HL-60 (cell line): ENCODE data around the gene RPS19BP1.
A peak's percentile ranks its signal among the peaks of the same experiment; 100 is the strongest.

Experiments
- DNase-seq, 2 experiments: peaks; one replicate each; pipeline ENCODE4 v3.0.0-alpha.2; 2010 to 2020; ENCODE audit warnings: low read depth in 1 of 2, low spot score in 1 of 2
- H3K27ac ChIP-seq: fragments of 250-450 bp; sonication (Bioruptor Pico); replicated peaks from 2 replicates; pipeline ENCODE4 v1.5.1; 2020; ENCODE audit warnings: mild to moderate bottlenecking, moderate library complexity
- H3K27me3 ChIP-seq: fragments of 250-450 bp; sonication (Bioruptor Pico); 2 replicates; pipeline ENCODE4 v1.5.1; 2021; ENCODE audit warnings: mild to moderate bottlenecking, moderate library complexity; ENCODE audit not compliant: insufficient read depth, poor library complexity, severe bottlenecking
- H3K4me3 ChIP-seq: replicated peaks from 2 replicates; pipeline ENCODE4 v1.5.1; 2011; ENCODE audit warnings: mild to moderate bottlenecking, control low read depth, low read length; ENCODE audit not compliant: insufficient read depth
- GABPA ChIP-seq: IDR thresholded peaks from 2 replicates; pipeline ENCODE4 v1.6.1; 2012; ENCODE audit warnings: low read depth
- POLR2AphosphoS5 ChIP-seq: IDR thresholded peaks from 2 replicates; pipeline ENCODE4 v1.6.1; 2012; ENCODE audit warnings: low read depth
- SPI1 ChIP-seq: IDR thresholded peaks from 2 replicates; pipeline ENCODE4 v1.6.1; 2012; ENCODE audit warnings: low read depth, mild to moderate bottlenecking, borderline replicate concordance
- TF ChIP-seq, protein P1 (sequence below): IDR thresholded peaks from 2 replicates; pipeline ENCODE4 v1.6.1; 2012; ENCODE audit warnings: low read depth; ENCODE audit not compliant: insufficient replicate concordance
- TF ChIP-seq, protein P2 (sequence below): IDR thresholded peaks from one replicate; pipeline ENCODE4 v1.5.1; 2011; ENCODE audit warnings: low read length, control low read depth, inconsistent platforms; ENCODE audit not compliant: insufficient read depth

The RPS19BP1 gene

GRCh38 chr22:39515266-39516050, 17.1 kb downstream of the RPS19BP1 start:
- DNase-seq: no peak
- no peaks in the 10 kb centered on the region for H3K27me3 ChIP-seq
- no peak overlapping the region for H3K4me3 ChIP-seq
- TF ChIP-seq GABPA (no peak), SPI1 (no peak), POLR2AphosphoS5 (no peak)
- TF ChIP-seq, protein P1, sequence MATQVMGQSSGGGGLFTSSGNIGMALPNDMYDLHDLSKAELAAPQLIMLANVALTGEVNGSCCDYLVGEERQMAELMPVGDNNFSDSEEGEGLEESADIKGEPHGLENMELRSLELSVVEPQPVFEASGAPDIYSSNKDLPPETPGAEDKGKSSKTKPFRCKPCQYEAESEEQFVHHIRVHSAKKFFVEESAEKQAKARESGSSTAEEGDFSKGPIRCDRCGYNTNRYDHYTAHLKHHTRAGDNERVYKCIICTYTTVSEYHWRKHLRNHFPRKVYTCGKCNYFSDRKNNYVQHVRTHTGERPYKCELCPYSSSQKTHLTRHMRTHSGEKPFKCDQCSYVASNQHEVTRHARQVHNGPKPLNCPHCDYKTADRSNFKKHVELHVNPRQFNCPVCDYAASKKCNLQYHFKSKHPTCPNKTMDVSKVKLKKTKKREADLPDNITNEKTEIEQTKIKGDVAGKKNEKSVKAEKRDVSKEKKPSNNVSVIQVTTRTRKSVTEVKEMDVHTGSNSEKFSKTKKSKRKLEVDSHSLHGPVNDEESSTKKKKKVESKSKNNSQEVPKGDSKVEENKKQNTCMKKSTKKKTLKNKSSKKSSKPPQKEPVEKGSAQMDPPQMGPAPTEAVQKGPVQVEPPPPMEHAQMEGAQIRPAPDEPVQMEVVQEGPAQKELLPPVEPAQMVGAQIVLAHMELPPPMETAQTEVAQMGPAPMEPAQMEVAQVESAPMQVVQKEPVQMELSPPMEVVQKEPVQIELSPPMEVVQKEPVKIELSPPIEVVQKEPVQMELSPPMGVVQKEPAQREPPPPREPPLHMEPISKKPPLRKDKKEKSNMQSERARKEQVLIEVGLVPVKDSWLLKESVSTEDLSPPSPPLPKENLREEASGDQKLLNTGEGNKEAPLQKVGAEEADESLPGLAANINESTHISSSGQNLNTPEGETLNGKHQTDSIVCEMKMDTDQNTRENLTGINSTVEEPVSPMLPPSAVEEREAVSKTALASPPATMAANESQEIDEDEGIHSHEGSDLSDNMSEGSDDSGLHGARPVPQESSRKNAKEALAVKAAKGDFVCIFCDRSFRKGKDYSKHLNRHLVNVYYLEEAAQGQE: no peak
- TF ChIP-seq, protein P2, sequence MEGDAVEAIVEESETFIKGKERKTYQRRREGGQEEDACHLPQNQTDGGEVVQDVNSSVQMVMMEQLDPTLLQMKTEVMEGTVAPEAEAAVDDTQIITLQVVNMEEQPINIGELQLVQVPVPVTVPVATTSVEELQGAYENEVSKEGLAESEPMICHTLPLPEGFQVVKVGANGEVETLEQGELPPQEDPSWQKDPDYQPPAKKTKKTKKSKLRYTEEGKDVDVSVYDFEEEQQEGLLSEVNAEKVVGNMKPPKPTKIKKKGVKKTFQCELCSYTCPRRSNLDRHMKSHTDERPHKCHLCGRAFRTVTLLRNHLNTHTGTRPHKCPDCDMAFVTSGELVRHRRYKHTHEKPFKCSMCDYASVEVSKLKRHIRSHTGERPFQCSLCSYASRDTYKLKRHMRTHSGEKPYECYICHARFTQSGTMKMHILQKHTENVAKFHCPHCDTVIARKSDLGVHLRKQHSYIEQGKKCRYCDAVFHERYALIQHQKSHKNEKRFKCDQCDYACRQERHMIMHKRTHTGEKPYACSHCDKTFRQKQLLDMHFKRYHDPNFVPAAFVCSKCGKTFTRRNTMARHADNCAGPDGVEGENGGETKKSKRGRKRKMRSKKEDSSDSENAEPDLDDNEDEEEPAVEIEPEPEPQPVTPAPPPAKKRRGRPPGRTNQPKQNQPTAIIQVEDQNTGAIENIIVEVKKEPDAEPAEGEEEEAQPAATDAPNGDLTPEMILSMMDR: no peak
- H3K27ac ChIP-seq: no peak overlapping the region

GRCh38 chr22:39514373-39514973, 18.1 kb downstream of the RPS19BP1 start:
- H3K27me3 ChIP-seq: no peaks in the 10 kb centered on the region
- H3K4me3 ChIP-seq: no peak overlapping the region
- peak in 1 of 2 experiments; percentile 68 for DNase-seq
- no peak overlapping the region for H3K27ac ChIP-seq
- TF ChIP-seq GABPA (no peak), SPI1 (no peak)
- TF ChIP-seq, protein P2: peak; percentile 77

DNA sequence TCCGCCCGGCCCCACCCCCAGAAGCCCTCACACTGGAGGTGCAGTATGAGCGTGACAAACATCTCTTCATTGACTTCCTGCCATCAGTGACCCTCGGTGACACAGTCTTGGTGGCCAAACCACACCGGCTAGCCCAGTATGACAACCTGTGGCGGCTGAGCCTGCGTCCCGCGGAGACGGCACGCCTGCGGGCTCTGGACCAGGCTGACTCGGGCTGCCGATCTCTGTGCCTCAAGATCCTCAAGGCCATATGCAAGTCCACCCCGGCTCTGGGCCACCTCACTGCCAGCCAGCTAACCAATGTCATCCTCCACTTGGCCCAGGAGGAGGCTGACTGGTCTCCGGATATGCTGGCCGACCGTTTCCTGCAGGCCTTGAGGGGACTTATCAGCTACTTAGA, 18.8 kb downstream of the RPS19BP1 start:
- H3K27ac ChIP-seq: no peak overlapping the region
- no peak for DNase-seq
- TF ChIP-seq, protein P2: no peak
- TF ChIP-seq POLR2AphosphoS5 (no peak), SPI1 (no peak), GABPA (no peak)
- TF ChIP-seq, protein P1: no peak
- H3K27me3 ChIP-seq: no peaks in the 10 kb centered on the region
- no peak overlapping the region for H3K4me3 ChIP-seq
